Mesenchymal stem cell (in vitro differentiated cells and primary cell): ENCODE data around the gene SPTSSA.
"Not testable (repeated sequence)": the region's sequence is repeated elsewhere in the genome, so short reads cannot be mapped to it uniquely, and the experiment has no call there.

Experiments
- DNase-seq: peaks from one replicate; pipeline ENCODE4 v3.0.0-alpha.2; 2013
- H2AFZ ChIP-seq: one replicate; pipeline ENCODE4 v1.6.1; 2013; ENCODE audit warnings: low read depth, mild to moderate bottlenecking, control low read depth, inconsistent platforms, low read length, moderate library complexity
- H2AK5ac ChIP-seq: 2 replicates; pipeline ENCODE4 v1.6.1; 2013; ENCODE audit warnings: low read length, moderate library complexity, mild to moderate bottlenecking, inconsistent platforms; ENCODE audit not compliant: severe bottlenecking
- H2BK120ac ChIP-seq: one replicate; pipeline ENCODE4 v1.6.1; 2013; ENCODE audit warnings: low read depth, mild to moderate bottlenecking, inconsistent platforms, low read length, moderate library complexity
- H2BK12ac ChIP-seq, 2 experiments: one replicate each; pipeline ENCODE4 v1.6.1; 2013; ENCODE audit warnings: inconsistent platforms in 2 of 2, low read length in 2 of 2, mild to moderate bottlenecking in 2 of 2, moderate library complexity in 2 of 2, control low read depth in 1 of 2
- H2BK15ac ChIP-seq: one replicate; pipeline ENCODE4 v1.6.1; 2013; ENCODE audit warnings: mild to moderate bottlenecking, low read depth, inconsistent platforms; ENCODE audit not compliant: poor library complexity, severe bottlenecking
- H2BK5ac ChIP-seq: 2 replicates; pipeline ENCODE4 v1.6.1; 2013; ENCODE audit warnings: low read depth, mild to moderate bottlenecking, low read length, control low read depth, inconsistent platforms; ENCODE audit not compliant: poor library complexity, severe bottlenecking
- H3K14ac ChIP-seq, 2 experiments: one replicate each; pipeline ENCODE4 v1.6.1; 2013; ENCODE audit warnings: inconsistent platforms in 2 of 2, low read length in 2 of 2, control low read depth in 1 of 2, mild to moderate bottlenecking in 1 of 2, moderate library complexity in 1 of 2
- H3K18ac ChIP-seq, 2 experiments: one replicate each; pipeline ENCODE4 v1.6.1; 2013; ENCODE audit warnings: inconsistent platforms in 2 of 2, low read length in 2 of 2, control low read depth in 1 of 2, low read depth in 1 of 2, mild to moderate bottlenecking in 1 of 2
- H3K23ac ChIP-seq, 2 experiments: one replicate each; pipeline ENCODE4 v1.6.1; 2013; ENCODE audit warnings: inconsistent platforms in 2 of 2, low read length in 2 of 2, mild to moderate bottlenecking in 2 of 2, moderate library complexity in 2 of 2, control low read depth in 1 of 2
- H3K27ac ChIP-seq: 2 replicates; pipeline ENCODE4 v1.5.1; 2013; ENCODE audit warnings: mild to moderate bottlenecking, moderate library complexity, low read length, control low read depth, inconsistent platforms; ENCODE audit not compliant: poor library complexity, severe bottlenecking
- H3K27me3 ChIP-seq, 2 experiments: 2 replicates each; pipeline versions ENCODE4 v1.6.1 to v1.7.0; 2013; ENCODE audit warnings: low read length in 2 of 2, mild to moderate bottlenecking in 2 of 2, moderate library complexity in 2 of 2, control low read depth in 1 of 2, inconsistent platforms in 1 of 2; ENCODE audit not compliant: control insufficient read depth in 1 of 2, insufficient read depth in 1 of 2
- H3K36me3 ChIP-seq, 2 experiments: 2 replicates each; pipeline versions ENCODE4 v1.6.1 to v1.7.0; 2013; ENCODE audit warnings: low read length in 2 of 2, control low read depth in 1 of 2, inconsistent platforms in 1 of 2, low read depth in 1 of 2, mild to moderate bottlenecking in 1 of 2; ENCODE audit not compliant: insufficient read depth in 2 of 2, control insufficient read depth in 1 of 2
- H3K4ac ChIP-seq, 2 experiments: one replicate each; pipeline ENCODE4 v1.6.1; 2013; ENCODE audit warnings: inconsistent platforms in 2 of 2, low read length in 2 of 2, mild to moderate bottlenecking in 2 of 2, moderate library complexity in 2 of 2, control low read depth in 1 of 2, low read depth in 1 of 2
- H3K4me1 ChIP-seq: 2 replicates; pipeline ENCODE4 v1.6.1; 2013; ENCODE audit warnings: low read depth, low read length, control low read depth; ENCODE audit not compliant: control insufficient read depth, insufficient read depth
- H3K4me2 ChIP-seq: 2 replicates; pipeline ENCODE4 v1.6.1; 2013; ENCODE audit warnings: low read length, mild to moderate bottlenecking, inconsistent platforms; ENCODE audit not compliant: poor library complexity, severe bottlenecking
- H3K4me3 ChIP-seq, 2 experiments: 2 replicates each; pipeline versions ENCODE4 v1.5.1 to v1.7.0; 2013; ENCODE audit warnings: low read length in 2 of 2, mild to moderate bottlenecking in 2 of 2, control low read depth in 1 of 2, low read depth in 1 of 2; ENCODE audit not compliant: insufficient read depth in 1 of 2
- H3K79me1 ChIP-seq: replicated peaks from 2 replicates; pipeline ENCODE4 v1.6.1; 2013; ENCODE audit warnings: mild to moderate bottlenecking, control low read depth, low read length, inconsistent platforms; ENCODE audit not compliant: poor library complexity, severe bottlenecking
- H3K9ac ChIP-seq: 2 replicates; pipeline ENCODE4 v1.7.0; 2013; ENCODE audit warnings: mild to moderate bottlenecking, low read length, moderate library complexity
- H3K9me3 ChIP-seq: 2 replicates; pipeline ENCODE4 v1.7.0; 2013; ENCODE audit warnings: mild to moderate bottlenecking, low read length; ENCODE audit not compliant: control insufficient read depth
- H4K8ac ChIP-seq: one replicate; pipeline ENCODE4 v1.6.1; 2013; ENCODE audit warnings: inconsistent platforms, mild to moderate bottlenecking, low read length, moderate library complexity
- H4K91ac ChIP-seq: one replicate; pipeline ENCODE4 v1.6.1; 2013; ENCODE audit warnings: mild to moderate bottlenecking, low read length, inconsistent platforms
- WGBS: methylation state at CpG from one replicate; pipeline ENCODE4 v1.1.7; 2013; ENCODE audit warnings: mixed read lengths; 5-methylcytosine and 5-hydroxymethylcytosine counted together

SPTSSA gene

GRCh38 chr14:34478261-34478660 is 16.2 kb upstream of the SPTSSA start:
- H3K14ac ChIP-seq: no peak overlapping the region
- no peak overlapping the region for H3K4ac ChIP-seq
- H3K9me3 ChIP-seq: no peaks in the 10 kb centered on the region
- H2BK15ac ChIP-seq: no peak overlapping the region
- no peak overlapping the region for H3K9ac ChIP-seq
- no peak overlapping the region for H4K8ac ChIP-seq
- H3K18ac ChIP-seq: no peak overlapping the region
- no peak overlapping the region for H2AFZ ChIP-seq
- no peaks in the 10 kb centered on the region for H3K27me3 ChIP-seq
- H2BK120ac ChIP-seq: no peak overlapping the region
- no CpG with 5 or more reads among the region's 1 CpG for WGBS
- H3K4me2 ChIP-seq: no peak overlapping the region
- no peak for DNase-seq
- H3K4me1 ChIP-seq: no peaks in the 10 kb centered on the region
- H3K36me3 ChIP-seq: no peaks in the 10 kb centered on the region
- H3K23ac ChIP-seq: no peak overlapping the region
- H3K4me3 ChIP-seq: no peak overlapping the region
- H2AK5ac ChIP-seq: no peak overlapping the region
- no peak overlapping the region for H2BK5ac ChIP-seq
- no peak overlapping the region for H3K27ac ChIP-seq
- H2BK12ac ChIP-seq: no peak overlapping the region
- no peak overlapping the region for H4K91ac ChIP-seq
- H3K79me1 ChIP-seq: no peaks in the 10 kb centered on the region

- H2BK5ac ChIP-seq, H3K9me3 ChIP-seq, H2AFZ ChIP-seq, H4K91ac ChIP-seq, H3K9ac ChIP-seq, H3K27me3 ChIP-seq, H3K4me2 ChIP-seq, H2BK15ac ChIP-seq, H3K36me3 ChIP-seq, H3K23ac ChIP-seq, H2BK12ac ChIP-seq, H3K4me1 ChIP-seq, H3K14ac ChIP-seq, H2AK5ac ChIP-seq, H3K4ac ChIP-seq, DNase-seq, H3K4me3 ChIP-seq, H2BK120ac ChIP-seq, H3K18ac ChIP-seq, H4K8ac ChIP-seq, H3K27ac ChIP-seq, H3K79me1 ChIP-seq: not testable (repeated sequence)
- WGBS: 95% methylated on average over 23 of the region's 31 CpGs
Measured at GRCh38 chr14:34476036-34476435, 14.0 kb upstream of the SPTSSA start.

DNA sequence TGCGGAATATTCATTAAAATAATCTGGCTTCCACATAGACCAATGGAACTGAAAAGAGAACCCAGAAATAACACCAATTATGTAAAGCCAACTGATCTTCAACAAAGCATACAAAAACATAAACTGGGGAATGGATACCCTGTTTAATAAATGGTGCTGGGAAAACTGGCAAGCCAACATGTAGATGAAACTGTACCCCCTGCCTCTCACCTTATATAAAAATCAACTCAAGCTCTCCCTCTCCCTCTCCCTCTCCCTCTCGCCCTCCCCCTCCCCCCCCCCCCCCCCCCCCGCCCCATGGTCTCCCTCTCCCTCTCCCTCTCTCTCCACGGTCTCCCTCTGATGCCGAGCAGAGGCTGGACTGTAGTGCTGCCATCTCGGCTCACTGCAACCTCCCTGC is 13.1 kb upstream of the SPTSSA start:
- no peak overlapping the region for H4K8ac ChIP-seq
- H3K14ac ChIP-seq: no peak overlapping the region
- no peak overlapping the region for H4K91ac ChIP-seq
- no peak overlapping the region for H3K27ac ChIP-seq
- no peak overlapping the region for H2AFZ ChIP-seq
- H3K9me3 ChIP-seq: no peaks in the 10 kb centered on the region
- no peak overlapping the region for H2BK5ac ChIP-seq
- H3K79me1 ChIP-seq: no peaks in the 10 kb centered on the region
- no peak overlapping the region for H3K4me2 ChIP-seq
- no peak overlapping the region for H3K9ac ChIP-seq
- no peak overlapping the region for H2BK12ac ChIP-seq
- 85% methylated on average over 4 of the region's 6 CpGs for WGBS
- no peak overlapping the region for H2BK120ac ChIP-seq
- no peak overlapping the region for H3K23ac ChIP-seq
- DNase-seq: no peak
- H3K18ac ChIP-seq: no peak overlapping the region
- H3K4me3 ChIP-seq: no peak overlapping the region
- H2AK5ac ChIP-seq: no peak overlapping the region
- H3K27me3 ChIP-seq: no peaks in the 10 kb centered on the region
- no peaks in the 10 kb centered on the region for H3K4me1 ChIP-seq
- no peak overlapping the region for H3K4ac ChIP-seq
- H3K36me3 ChIP-seq: no peaks in the 10 kb centered on the region
- no peak overlapping the region for H2BK15ac ChIP-seq

DNA sequence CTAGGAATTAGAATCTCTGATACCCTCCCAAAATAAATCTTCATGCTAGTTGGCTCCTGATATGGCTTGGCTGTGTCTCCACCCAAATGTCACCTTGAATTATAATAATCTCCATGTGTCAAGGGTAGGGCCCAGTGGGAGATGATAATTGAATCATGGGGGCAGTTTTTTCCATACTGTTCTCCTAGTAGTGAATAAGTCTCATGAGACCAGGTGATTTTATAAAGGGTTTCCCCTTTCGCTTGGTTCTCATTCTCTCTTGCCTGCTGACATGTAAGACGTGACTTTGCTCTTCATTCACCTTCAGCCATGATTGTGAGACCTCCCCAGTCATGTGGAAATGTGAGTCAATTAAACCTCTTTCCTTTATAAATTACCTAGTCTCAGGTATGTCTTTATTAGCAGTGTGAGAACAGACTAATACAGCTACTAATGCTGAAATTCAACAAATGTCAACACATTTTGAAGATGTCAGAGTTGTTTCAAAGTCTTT is 12.2 kb upstream of the SPTSSA start:
- DNase-seq: no peak
- no peak overlapping the region for H3K4me2 ChIP-seq
- no peak overlapping the region for H3K4me3 ChIP-seq
- H3K23ac ChIP-seq: no peak overlapping the region
- WGBS: 100% methylated on average over 2 of the region's 2 CpGs
- no peaks in the 10 kb centered on the region for H3K4me1 ChIP-seq
- no peaks in the 10 kb centered on the region for H3K27me3 ChIP-seq
- no peak overlapping the region for H3K18ac ChIP-seq
- H2BK120ac ChIP-seq: no peak overlapping the region
- no peak overlapping the region for H2BK5ac ChIP-seq
- no peaks in the 10 kb centered on the region for H3K9me3 ChIP-seq
- no peak overlapping the region for H2AFZ ChIP-seq
- no peak overlapping the region for H3K9ac ChIP-seq
- H2BK15ac ChIP-seq: no peak overlapping the region
- no peak overlapping the region for H4K91ac ChIP-seq
- H4K8ac ChIP-seq: no peak overlapping the region
- no peaks in the 10 kb centered on the region for H3K79me1 ChIP-seq
- H3K27ac ChIP-seq: no peak overlapping the region
- H2AK5ac ChIP-seq: no peak overlapping the region
- no peak overlapping the region for H2BK12ac ChIP-seq
- no peak overlapping the region for H3K14ac ChIP-seq
- no peak overlapping the region for H3K4ac ChIP-seq
- H3K36me3 ChIP-seq: no peaks in the 10 kb centered on the region
